ENCODE results near the gene SSB.

- TF ChIP-seq CTCF (IDR thresholded peaks at IDR 0.05 in 4 of 5, conservative IDR thresholded peaks at IDR 0.05 in 1 of 5) (no peak), POLR2A (IDR thresholded peaks at IDR 0.05) (no peak)
Measured at GRCh38 chr2:169803480-169803879, 4.8 kb downstream of the SSB start.
